GM08714 (cell line): ENCODE measurements around the gene SARNP.
A peak's percentile ranks its signal among the peaks of the same experiment; 100 is the strongest.

ENCODE experiments used
- H3K4me3 ChIP-seq: fragments of 200-500 bp; sonication (Bioruptor generic); 2 replicates; pipeline ENCODE4 v1.5.1; 2014; ENCODE audit warnings: mild to moderate bottlenecking, low read length, inconsistent platforms
- ZNF274 ChIP-seq: IDR thresholded peaks from 2 replicates; pipeline ENCODE4 v1.6.1; 2012; ENCODE audit warnings: mild to moderate bottlenecking, low read depth, low read length

The SARNP gene

DNA sequence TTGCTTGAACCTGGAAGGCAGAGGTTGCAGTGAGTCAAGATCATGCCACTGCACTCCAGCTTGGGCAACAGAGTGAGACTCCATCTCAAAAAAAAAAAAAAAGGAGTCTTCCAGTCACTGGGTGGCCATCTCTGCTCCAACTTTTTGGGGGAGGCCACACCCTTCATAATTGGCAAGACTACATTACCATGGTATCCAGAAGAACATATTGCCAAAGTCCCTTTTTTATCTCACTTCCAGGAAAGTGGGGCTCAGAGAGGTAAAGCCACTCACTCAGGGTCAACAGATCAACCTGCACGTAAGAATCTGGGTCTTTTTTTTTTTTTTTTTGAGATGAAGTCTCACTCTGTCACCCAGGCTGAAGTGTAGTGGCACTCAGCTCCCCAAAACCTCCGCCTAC lies 83.7 kb downstream of the SARNP start:
- no peak for TF ChIP-seq ZNF274
- no peak overlapping the region for H3K4me3 ChIP-seq

GRCh38 chr12:55733021-55733555 lies 84.4 kb downstream of the SARNP start:
- no peak overlapping the region for H3K4me3 ChIP-seq
- TF ChIP-seq ZNF274: no peak

- TF ChIP-seq ZNF274: no peak
- no peak overlapping the region for H3K4me3 ChIP-seq
Measured at GRCh38 chr12:55732288-55732687, 85.2 kb downstream of the SARNP start.

GRCh38 chr12:55729819-55730818 lies 87.4 kb downstream of the SARNP start:
- H3K4me3 ChIP-seq: peak overlapping the region; percentile 73; the same call in 1 of the 2 replicates
- no peak for TF ChIP-seq ZNF274

DNA sequence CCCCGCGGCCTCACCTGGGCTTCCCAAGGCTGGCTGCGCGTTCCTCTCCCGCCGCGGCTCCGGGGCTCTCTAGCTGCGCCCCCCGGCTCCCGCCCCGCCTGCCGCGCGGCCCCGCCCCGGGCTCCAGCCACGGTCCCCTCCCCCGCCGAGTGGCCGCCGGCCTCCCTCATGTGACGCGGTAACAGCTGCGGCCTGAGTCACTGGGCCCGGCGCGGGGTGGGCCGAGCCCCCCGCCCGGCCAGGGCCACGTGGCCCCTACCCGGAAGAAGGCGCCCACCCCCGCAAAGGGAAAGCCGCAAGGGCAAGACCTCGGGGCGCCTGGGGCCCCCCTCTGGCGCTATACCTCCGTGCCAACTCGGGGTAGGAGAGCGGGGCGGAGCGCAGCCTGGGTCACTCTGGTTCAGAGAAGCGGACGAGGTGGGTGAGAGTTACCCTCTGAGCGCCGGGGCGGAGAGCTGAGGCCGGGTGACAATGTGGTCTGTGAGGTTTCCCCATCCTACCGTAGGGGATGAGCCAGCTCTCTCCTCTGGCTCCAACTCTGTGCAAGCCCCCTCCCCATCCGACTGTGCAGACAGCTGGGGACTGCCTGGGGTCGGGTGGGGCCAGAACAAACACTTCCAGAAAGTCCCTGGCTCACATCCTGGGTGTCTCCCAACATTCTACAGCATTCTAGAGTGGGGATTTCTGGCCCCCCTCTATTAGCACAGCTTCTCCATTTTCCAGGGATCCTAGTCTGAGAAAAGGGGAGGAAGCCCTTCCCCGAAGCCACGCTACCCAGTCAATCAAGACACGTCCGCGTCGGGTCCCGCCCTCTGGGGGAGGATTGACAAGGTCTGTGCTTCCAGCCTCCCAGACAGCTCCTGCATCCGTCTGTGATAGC lies 88.3 kb downstream of the SARNP start, which contains the start of gene CD63:
Gene CD63, minus strand, starts transcription at position 71 of the 880 bp plus-strand sequence. CDS start 668 bp downstream, outside the sequence.
- peak within 1 kb of the TSS; percentile 73 for H3K4me3 ChIP-seq
- no peak for TF ChIP-seq ZNF274

GRCh38 chr12:55728186-55728938 lies 89.2 kb downstream of the SARNP start:
- TF ChIP-seq ZNF274: no peak
- peak overlapping the region; percentile 73 for H3K4me3 ChIP-seq

DNA sequence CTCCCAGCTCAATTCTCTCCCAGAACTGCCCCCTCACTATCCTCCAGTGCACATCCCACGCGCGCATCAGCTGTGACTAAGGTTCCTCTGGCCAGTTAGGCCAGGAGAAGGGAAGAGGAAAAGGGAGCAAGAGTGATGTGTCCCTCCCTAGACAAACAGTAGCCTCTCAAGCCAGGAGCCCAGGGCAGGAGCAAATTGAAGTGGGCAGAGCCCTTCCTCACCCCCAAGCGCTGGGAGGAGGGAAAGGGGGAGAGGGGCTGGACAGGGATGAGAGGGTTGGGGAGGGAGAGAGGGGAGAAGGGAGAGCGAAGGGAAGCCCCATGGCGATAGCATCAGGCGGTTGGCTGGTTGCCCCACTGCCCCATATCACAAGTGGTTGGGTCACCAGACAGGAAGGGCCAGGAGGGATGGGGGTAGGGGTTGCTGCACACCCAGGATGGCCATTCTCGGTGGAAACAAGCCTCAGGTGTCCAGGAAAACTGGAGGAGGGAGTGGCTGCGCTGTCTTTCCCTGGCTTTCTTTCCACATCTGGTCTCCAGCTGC lies 89.8 kb downstream of the SARNP start:
- no peak for TF ChIP-seq ZNF274

GRCh38 chr12:55726971-55727370 lies 90.6 kb downstream of the SARNP start:
- TF ChIP-seq ZNF274: no peak
- no peak overlapping the region for H3K4me3 ChIP-seq

More for the DNA sequence above, 89.8 kb downstream of the SARNP start:
- peak overlapping the region; percentile 73 for H3K4me3 ChIP-seq

DNA sequence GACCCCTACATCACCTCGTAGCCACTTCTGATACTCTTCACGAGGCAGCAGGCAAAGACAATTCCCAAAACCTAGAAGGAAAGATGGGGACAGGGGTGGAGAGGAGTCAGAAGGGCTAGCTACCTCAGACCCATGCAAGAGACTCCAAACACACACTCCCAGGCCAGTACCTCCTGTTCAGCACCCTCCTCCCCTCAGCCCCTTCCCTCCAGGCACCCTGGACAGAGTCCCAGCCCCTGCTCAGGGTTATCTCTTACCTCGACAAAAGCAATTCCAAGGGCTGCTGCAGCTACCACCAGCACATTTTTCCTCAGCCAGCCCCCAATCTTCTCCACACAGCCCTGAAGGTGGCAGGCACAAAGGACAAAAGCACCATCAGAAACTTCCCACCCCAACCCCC lies 92.0 kb downstream of the SARNP start:
- no peak overlapping the region for H3K4me3 ChIP-seq

GRCh38 chr12:55724940-55725309 lies 92.6 kb downstream of the SARNP start:
- no peak overlapping the region for H3K4me3 ChIP-seq
- no peak for TF ChIP-seq ZNF274

More for the DNA sequence above, 92.0 kb downstream of the SARNP start:
- TF ChIP-seq ZNF274: no peak

GRCh38 chr12:55724226-55724939 lies 93.1 kb downstream of the SARNP start:
- no peak for TF ChIP-seq ZNF274
- no peak overlapping the region for H3K4me3 ChIP-seq

GRCh38 chr12:55723516-55724225 lies 93.9 kb downstream of the SARNP start:
- TF ChIP-seq ZNF274: no peak

DNA sequence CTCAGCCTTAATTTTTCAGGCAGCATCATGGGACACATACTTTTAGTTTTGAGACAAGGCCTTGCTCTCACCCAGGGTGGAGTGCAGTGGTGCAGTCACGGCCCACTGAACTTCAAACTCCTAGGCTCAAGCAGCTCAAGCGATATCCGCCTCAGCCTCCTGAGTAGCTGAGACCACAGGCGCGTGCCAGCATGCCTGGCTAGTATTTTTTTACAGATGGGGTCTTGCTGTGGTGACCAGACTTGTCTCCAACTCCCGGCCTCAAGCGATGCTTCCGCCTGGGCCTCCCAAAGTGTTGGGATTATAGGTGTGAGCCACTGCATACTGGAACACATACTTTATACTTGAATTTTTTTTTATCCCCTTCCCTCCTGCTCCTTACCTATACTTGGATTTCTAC lies 94.6 kb downstream of the SARNP start:
- TF ChIP-seq ZNF274: no peak
- no peak overlapping the region for H3K4me3 ChIP-seq

More at GRCh38 chr12:55723516-55724225, 93.9 kb downstream of the SARNP start:
- no peak overlapping the region for H3K4me3 ChIP-seq
